GM18907 (cell line): Measurements from ENCODE around the gene CSF2RB.
"Not testable (repeated sequence)": the region's sequence is repeated elsewhere in the genome, so short reads cannot be mapped to it uniquely, and the experiment has no call there.

ENCODE experiments used
- ATAC-seq: cut with Tn5 transposase; IDR thresholded peaks from one replicate; pipeline ENCODE4 v1.9.1; 2021; ENCODE audit warnings: mild to moderate bottlenecking, moderate library complexity; ENCODE audit not compliant: unreplicated experiment

The CSF2RB gene

DNA sequence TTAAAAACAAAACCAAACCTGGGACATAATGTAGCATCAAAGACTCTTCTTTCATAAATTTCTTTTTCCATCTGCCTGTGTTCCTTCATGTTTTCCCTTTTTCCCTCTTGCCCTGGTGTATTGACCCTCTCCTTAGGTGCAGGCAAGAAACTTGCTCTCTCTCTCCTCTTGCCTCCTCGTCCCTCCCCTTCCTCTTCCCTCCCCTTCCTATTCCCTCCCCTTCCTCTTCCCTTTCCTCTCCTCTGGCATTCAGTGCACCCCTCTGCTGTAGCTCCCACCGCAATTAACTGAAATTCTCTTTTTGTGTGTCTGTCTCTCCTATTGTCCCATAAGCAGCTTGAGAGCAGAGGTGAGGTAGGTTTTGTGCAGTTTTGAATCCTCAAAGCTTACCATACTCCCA, 49.9 kb downstream of the CSF2RB start:
- ATAC-seq, result no peak

DNA sequence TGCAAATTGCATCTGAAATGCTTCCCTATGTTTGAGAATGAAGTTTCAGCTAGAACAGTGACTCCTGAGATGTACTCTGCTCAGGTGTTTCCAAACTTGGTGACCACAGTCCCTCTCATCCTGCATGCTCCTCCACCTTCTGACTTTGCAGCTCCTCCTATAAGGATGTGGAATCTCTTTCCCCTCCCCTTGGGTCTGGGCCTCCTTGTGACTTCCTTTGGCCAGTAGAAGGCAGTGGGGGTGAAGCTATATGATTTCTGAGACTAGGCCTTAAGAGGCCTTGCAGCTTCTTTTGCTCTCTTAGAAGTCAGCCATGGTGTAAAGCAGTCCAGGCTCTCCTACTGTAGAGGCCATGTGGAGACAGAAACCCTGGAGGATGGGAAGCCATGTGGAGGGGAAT, 50.7 kb downstream of the CSF2RB start:
- no peak for ATAC-seq

GRCh38 chr22:36965696-36966095, 52.3 kb downstream of the CSF2RB start:
- ATAC-seq, result no peak

DNA sequence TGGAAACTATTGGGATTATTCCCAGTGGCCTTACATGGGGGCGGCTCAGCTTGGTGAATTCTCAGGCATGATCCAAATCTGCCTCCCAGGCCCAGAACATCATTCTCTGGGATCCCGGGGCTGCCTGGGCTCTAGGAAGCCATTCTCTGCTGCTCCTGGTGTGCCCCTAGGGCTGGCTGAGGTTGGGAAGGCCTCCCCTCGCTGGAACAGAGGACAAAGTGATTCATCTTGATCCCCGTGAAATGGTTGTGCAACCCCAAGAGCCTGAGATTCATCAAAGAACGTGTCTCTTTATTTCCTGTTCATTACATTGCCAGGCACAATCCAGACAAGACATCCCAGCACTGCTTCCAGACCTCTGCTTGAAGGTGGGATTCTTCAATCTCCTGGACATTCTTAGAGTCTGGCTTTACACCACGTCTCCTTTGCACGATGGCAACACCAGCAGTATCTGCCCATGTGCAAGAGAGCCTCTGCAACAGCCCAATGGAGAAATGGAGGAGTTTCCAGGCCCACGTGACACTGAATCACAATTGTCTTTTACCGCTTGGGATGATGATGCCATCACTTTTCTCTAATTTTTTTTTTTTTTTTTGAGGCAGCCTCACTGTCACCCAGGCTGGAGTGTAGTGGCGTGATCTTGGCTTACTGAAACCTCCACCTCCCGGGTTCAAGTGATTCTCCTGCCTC, 53.6 kb downstream of the CSF2RB start:
- ATAC-seq, result no peak

DNA sequence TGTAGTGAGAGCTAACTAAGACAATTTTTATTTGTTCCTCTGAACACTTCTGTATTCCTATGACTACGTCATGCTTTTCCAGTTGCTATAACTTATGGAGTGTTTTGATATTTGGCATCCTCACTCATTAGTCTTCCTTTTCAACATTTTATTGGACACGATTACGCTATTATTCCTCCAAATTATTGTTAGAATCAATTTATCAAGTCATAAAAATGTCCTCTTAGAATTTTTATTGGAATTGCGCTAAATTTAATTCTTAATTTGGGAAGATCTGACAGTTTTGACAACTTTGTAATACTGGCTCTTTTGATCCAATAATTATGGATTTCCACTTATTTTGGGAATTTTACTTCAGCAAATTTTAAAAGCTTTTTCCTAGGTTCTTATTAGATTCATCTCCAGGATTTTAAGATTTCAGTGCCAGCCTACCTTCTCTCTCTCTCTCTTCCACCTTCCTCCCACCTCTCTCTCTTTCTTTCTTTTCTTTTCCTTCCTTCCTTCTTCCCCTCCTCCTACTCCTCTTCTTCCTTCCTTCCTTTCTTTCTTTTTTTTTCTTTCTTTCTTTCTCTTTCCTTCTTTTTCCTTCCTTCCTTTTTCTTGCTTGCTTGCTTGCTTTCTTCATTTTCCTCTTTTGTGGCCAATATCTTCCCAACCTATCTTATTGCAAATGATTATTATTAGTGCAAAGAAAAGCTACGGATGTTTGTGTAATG, 55.0 kb downstream of the CSF2RB start:
- ATAC-seq, result no peak

DNA sequence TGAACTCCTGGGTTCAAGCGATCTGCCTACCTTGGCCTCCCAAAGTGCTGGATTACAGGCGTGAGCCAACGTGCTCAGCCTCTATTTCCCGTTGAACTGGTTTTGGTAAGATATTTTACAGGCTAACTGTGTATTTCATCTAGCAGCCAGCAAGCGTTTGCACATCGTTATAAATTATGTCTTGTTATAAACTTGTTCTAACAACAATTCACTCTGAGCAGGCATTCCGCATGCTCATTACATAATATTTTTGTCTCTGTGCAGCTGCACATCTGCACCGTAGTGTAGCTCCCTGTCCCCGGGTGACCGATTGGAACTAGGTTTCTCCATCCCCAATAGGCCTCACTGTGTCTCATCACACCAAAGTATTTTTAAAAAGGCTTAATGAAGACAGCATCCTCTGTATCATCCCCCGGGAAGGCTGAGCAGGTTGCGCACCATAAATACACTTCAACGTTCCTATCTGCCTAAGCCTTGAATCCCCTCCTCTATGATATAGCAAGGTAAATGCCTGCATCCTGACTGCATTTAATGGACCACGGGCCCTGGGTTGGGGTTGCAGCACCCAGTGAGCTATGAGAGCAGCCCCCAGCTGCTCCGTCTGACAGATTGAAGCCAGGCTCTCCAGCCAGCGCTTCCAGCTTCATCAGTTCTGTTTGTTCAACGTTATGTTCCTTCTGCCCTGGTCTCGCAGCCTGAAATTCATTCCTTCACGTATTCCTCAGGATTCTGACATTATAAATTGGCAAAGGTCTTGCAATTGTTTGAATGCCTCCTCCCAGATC, 58.1 kb downstream of the CSF2RB start:
- ATAC-seq, result no peak

DNA sequence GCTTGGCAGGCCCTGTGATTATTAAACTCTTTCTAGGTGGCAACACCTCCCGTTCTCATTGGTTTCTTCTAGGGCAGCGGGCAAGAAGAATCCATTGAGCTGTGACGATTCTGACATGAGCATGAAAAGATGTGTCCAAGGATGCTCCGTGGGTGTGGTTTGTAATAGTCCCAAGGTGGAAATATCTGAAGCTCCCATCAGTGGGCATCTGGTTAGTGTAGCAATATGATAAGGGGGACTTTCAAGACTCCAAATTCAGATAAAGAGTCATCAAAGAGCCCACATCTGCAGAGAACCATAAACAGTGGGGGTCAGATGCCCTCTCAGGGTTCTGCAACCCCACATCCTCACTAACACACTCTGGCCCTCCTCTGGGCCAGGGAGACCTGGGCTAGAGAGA, 63.2 kb downstream of the CSF2RB start:
- no peak for ATAC-seq

DNA sequence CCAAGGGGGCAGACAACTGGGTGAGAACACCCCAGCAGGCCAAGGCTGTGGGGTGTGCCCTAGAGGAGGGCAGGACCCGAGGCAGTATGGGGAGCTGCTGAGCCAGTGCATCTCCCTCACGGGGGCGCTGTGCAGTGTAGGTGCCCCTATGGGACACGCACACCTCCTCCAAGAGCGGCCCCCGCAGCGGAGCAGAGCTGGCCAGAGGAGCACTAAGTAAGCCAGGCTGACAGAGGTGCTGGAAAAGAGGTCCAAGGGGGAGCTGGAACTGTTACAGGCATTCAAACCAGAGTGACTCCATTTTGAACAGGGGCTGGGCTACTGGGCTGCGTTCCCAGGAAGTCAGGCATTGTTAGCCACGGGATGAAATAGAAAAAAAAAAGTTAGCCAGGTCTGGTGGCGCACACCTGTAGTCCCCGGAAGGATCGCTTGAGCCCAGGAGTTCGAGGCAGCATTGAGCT, 64.0 kb downstream of the CSF2RB start:
- peak; percentile 49 for ATAC-seq

DNA sequence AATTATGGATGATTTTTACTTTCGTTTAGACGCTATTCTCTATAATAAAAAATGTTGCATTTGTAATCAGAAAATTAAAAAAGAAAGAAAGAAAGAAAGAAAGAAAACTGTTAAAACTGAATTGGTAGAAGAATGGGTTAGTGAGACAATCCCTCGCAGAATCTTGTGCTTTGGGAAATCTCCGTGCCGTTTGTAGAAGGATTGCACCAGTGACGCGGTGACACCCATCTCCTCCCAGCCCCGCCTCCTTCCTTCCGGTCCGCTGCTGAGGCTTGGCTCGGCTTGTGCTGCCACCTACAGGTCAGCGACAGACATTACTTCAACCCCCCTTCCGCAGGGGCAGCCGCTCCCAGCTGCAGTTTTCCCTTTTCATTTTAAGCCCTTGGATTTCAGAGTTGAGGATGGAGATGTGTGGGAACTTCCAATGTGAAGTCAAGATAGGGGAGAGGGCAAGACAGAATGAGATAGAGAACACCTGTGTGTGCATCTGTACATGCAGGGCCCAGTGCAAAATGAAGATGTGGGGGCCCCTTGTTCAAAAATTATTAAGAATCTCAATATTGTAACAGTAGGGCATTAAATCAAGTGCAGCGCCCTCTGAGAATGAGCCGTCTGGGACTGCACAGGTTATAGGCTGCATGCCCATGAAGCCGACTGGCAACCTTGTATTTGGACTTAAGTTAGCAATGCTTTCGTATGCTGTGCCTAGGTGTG, 64.7 kb downstream of the CSF2RB start:
- peak; percentile 70 for ATAC-seq

DNA sequence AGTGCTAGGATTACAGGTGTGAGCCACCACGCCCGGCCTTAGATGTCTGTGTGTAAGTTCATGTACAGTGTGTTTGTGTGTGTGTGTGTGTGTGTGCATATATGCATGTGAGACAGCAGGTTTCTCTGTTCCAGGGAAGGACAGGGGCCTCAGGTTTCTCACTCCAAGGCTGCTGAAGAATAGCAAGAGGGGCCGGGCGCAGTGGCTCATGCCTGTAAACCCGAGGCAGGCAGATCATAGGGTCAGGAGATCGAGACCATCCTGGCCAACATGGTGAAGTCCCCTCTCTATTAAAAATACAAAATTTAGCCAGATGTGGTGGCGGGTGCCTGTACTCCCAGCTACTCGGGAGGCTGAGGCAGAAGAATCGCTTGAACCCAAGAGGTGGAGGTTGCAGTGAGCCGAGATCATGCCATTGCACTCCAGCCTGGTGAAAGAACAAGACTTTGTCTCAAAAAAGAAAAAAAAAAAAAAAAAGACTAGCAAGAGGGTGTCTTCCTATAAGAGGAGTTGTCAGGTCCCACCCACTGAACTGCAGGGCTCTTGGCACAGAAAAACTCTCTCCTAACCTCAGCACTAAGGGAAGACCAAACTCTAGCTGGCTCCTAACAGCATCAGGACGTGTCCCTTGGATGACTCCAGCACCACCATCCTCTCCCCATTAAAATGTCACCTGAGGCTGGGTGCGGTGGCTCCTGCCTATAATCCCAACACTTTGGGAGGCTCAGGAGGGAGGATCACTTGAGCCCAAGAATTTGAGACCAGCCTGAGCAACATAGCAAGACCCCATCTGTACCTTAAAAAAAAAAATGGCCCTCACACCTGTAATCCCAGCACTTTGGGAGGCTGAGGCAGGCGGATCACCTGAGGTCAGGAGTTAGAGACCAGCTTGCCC, 65.8 kb downstream of the CSF2RB start:
- ATAC-seq, result no peak

- no peak for ATAC-seq
These were observed 67.9 kb downstream of the CSF2RB start for GRCh38 chr22:36981247-36981775.

DNA sequence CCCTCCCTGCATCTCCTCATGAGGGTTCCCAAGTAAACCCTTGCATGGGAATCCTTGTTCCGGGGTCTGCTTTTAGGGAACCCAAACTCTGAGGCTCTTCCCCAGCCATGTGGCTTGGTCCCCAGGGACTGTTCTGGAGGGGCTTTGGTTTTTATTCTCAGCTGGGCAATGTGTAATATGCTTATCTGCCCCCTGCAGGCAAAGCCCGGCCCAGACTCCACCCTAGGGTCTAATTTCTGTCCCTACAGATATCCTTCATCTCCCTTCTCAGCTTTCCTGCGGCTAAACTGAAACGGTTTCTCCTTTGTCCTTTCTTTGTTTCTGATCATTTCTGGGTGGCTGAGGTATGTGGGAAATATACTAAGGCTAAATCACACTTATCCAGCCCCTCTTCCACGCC, 68.7 kb downstream of the CSF2RB start:
- no peak for ATAC-seq

DNA sequence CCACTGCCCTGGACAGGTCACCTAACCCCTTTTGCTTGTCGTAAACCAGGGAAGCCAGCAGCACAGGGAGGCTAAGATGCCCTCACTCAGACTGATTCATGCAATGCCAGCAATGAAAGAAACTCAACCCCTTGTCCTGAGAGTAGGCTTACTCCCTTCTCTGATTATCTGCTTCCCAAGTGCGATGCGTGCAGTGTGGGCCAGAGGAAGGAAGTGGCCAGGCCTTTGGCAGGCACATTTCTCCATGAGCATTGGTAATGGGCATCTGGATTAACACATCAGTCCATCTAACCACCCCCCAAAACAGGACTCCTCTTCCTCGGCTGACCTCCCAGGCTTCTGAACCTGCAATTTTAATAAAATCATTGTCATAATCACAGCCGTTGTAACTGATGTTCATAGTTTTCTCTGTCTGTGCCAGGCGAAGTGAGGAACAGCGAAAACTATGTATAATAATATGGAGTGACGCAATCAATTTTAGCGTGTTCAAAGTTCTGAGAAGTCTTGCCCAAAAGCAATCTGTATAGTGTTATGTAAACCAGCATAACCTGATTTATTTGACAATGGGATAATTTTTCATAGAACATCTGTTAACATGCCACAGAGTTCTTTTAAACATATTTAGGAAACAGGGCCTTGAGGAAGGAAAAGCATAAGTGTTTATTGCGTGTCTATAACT, 71.9 kb downstream of the CSF2RB start:
- no peak for ATAC-seq

GRCh38 chr22:36986242-36986821, 72.9 kb downstream of the CSF2RB start:
- no peak for ATAC-seq

DNA sequence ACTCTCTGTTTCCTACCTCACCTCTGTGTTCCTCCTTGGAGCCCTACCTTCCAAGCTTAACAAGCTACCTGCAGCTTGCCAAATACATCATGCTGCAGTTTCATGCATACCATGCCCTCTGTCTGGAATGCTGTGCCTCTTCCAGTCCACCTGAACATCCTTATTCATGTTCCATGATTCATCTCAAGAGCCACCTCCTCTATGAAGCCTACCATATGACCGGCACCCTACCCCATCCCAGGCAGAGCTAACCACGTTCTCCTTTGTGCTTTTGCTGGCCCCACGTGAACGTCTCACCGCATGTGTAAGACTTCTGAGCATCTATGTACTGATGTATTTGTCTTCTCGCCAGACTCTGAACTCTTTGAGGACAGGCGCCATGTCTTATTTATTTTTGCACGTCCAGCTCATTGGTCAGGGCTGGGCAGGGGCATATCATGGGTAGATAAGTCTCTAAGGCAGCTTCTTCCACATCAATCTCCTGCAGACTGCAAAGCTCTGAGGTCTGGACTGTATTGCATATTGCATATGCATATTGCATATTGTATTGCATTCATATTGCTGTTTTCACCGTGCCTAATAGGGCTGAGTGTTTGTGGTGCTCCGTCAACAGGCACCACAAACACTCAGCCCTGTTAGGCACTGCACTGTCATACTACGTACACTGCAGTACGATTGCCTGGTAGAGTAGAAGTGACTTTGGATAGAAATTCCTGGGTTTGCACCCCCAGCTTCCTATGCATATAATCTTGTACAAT, 74.8 kb downstream of the CSF2RB start:
- ATAC-seq, result no peak

- not testable (repeated sequence) for ATAC-seq
These were observed 75.6 kb downstream of the CSF2RB start for GRCh38 chr22:36989012-36989411.
